NCI-H510A (cell line): ENCODE data around the gene ST7.

ENCODE experiments used
- DNase-seq: peaks from one replicate; lab custom pipeline; 2025; lab: John Stamatoyannopoulos, UW

ST7 gene

DNA sequence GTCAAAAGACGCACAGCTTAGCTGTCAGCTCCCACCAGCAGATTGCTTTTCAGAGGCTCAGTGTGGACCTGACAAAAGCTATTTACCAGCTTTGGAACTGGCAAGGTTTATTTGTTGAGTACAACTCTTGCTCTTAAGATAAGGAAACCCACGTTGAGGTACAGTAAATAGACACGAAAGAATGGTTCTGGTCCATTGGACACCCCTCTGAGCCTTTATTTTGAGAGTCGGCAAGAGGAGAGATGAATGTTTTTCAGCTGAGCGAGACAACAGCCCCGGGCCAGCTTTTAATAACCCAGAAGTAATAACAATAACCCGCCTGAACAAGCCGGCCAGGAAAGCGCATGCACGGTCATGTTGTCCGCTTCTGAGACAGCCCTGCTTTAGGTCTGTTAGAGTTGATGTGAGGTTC is 320.5 kb downstream of the ST7 start:
- DNase-seq = no peak

DNA sequence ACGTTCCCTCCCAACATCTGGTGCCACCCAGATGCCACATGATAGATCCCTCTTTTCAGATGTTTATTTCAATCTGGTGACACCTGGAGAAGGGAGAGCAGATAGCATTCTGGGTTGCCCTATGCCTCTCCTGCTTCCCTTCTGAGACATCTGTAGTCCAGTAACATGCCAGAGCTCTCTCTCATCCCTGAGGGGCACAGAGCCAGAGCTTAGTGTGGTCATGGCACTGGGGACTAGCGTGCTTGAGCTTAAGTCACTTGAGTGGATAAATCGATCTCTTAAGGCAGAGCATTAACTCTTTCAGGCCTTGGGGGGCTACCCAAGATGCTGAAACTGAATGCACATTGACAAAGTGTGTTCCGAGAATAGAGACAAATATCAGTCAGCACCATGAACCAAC is 321.6 kb downstream of the ST7 start:
- DNase-seq = no peak

DNA sequence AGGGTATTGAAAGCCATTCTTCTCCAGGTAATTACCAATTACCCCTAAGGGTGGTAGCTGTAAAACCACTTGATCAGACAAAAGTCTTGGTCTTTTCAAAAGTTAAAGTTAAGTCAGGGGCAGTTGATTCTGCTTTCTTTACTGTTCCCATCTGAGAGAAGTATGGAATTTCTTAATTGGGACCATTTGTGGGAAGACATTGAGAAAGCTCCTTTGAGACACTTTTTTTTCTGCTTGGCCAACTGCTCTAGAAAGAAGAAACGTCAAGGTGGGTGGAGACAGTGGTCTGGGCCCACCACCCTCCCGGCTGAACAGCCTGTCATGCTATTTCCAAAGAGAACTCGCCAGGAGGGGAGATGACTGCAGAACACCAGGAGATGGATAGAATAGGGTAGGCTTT is 324.3 kb downstream of the ST7 start:
- no peak for DNase-seq

DNA sequence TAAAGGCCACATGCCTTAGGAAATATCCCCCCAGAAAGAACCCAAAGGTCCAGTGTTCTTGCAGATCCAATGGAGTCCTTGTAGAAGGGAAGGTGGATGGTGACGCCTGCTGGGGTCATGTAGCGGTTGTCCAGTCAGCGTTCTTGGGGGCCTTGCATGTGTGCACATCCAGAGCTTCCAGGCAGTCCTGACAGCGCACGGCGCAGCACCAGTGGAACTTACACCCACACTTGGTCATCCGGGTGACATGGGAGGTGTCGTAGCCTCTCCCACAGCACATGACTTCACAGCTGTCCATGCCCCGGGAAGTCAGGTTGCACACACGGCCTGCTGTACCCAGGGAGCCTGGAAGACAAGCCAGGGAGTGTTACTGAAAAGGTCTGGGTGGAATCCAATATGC is 324.7 kb downstream of the ST7 start:
- DNase-seq = no peak

DNA sequence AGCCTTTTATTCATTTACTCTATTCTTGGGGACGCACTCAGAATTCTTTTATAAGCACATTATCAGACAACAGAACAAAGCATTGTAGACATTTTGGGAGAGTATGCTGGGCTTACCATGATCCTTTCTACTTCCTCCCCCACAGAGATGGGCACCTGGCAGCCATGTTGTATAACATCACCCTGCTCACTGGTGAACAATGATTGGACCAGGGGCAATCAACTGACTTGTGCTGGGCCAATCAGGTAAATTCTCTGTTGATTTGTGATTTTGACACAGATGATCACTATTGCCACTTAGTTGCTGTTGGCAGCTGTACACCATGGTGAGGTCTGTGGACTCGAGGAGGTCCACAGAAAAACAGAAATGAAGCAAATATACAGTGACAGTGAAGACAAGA is 325.9 kb downstream of the ST7 start:
- DNase-seq = no peak
